HepG2 (cell line): Measurements from ENCODE around the gene SEPTIN10. TPM values are rescaled to one million over a fixed set of nuclear protein-coding genes. Genes with fewer than 3 reads are reported as not detected.

ENCODE experiments used
- ATAC-seq: fragments of 200-7000 bp; cut with Tn5 transposase; 3 replicates; pipeline ENCODE4 v1.9.1; 2020; ENCODE audit warnings: mild to moderate bottlenecking, moderate library complexity
- BruUV-seq: library from RNA; stranded (reverse); fragments of 400-500 nt; replicated peaks from 2 replicates; lab custom pipeline; 2021; lab: Mats Ljungman, UMichigan
- CTCF ChIA-PET: fragments of 300-600 bp; formaldehyde crosslinking; extraction: SDS; loops from one replicate; lab custom pipeline; 2021; ENCODE audit warnings: low total read pairs, inconsistent platforms, low intra/inter-chr PET ratio; lab: Yijun Ruan, JAX
- POLR2A ChIA-PET: fragments of 350-600 bp; sonication (Branson Sonifier 250); formaldehyde crosslinking; loops from one replicate; lab custom pipeline; 2020; ENCODE audit warnings: antibody characterized with exemption, inconsistent platforms; lab: Yijun Ruan, JAX
- DNase-seq: peaks from one replicate; pipeline ENCODE4 v3.0.0-alpha.2; 2015; ENCODE audit warnings: low spot score
- FAIRE-seq: peaks from 3 replicates; lab custom pipeline; 2011; peaks lifted over from hg19 to GRCh38; lab: Jason Lieb, UNC
- H2AFZ ChIP-seq: one replicate; pipeline ENCODE4 v1.6.1; 2011; ENCODE audit warnings: low read length, inconsistent platforms
- H3K27ac ChIP-seq: fragments of 300-600 bp; 3 replicates; pipeline ENCODE4 v1.8.0; 2011; ENCODE audit warnings: mixed run types, mild to moderate bottlenecking, mixed read lengths, low read length, inconsistent platforms; ENCODE audit not compliant: insufficient read depth; ENCODE audit errors: extremely low read length
- H3K27me3 ChIP-seq, 2 experiments: fragments of 200-600 bp in 1 of 2; 2 replicates in 1 of 2; 3 replicates in 1 of 2; pipeline versions ENCODE4 v1.6.0 to v1.8.0; 2011; ENCODE audit warnings: low read length in 2 of 2, mild to moderate bottlenecking in 2 of 2, moderate library complexity in 2 of 2, inconsistent platforms in 1 of 2; ENCODE audit not compliant: insufficient read depth in 2 of 2, control insufficient read depth in 1 of 2
- H3K36me3 ChIP-seq, 2 experiments: fragments of 200-600 bp in 1 of 2; replicated peaks in 1 of 2; 2 replicates in 1 of 2; 3 replicates in 1 of 2; pipeline versions ENCODE4 v1.5.1 to v1.8.0; 2011; ENCODE audit warnings: low read length in 2 of 2, inconsistent platforms in 1 of 2; ENCODE audit not compliant: insufficient read depth in 2 of 2, control insufficient read depth in 1 of 2
- H3K4me1 ChIP-seq: 2 replicates; pipeline ENCODE4 v1.5.1; 2012; ENCODE audit warnings: low read length, inconsistent platforms; ENCODE audit not compliant: insufficient read depth
- H3K4me2 ChIP-seq: 2 replicates; pipeline ENCODE4 v1.6.0; 2011; ENCODE audit warnings: low read depth, low read length, inconsistent platforms
- H3K4me3 ChIP-seq, 3 experiments: fragments of 200-600 bp in 1 of 3; sonication (generic), shearing (Covaris generic) in 1 of 3; replicated peaks in 1 of 3; 2 replicates each; pipeline ENCODE4 v1.5.1; 2011 to 2016; ENCODE audit warnings: low read length in 3 of 3, inconsistent platforms in 2 of 3, low read depth in 2 of 3, mild to moderate bottlenecking in 2 of 3, control low read depth in 1 of 3, mixed read lengths in 1 of 3; ENCODE audit not compliant: insufficient read depth in 1 of 3
- H3K79me2 ChIP-seq: one replicate; pipeline ENCODE4 v1.6.1; 2011; ENCODE audit warnings: low read length, inconsistent platforms; ENCODE audit not compliant: insufficient read depth
- H3K9ac ChIP-seq: 2 replicates; pipeline ENCODE4 v1.6.0; 2011; ENCODE audit warnings: mild to moderate bottlenecking, low read depth, low read length, inconsistent platforms; ENCODE audit not compliant: insufficient read depth
- H3K9me3 ChIP-seq: 2 replicates; pipeline ENCODE4 v1.5.1; 2012; ENCODE audit warnings: mild to moderate bottlenecking, low read length
- H4K20me1 ChIP-seq: 2 replicates; pipeline ENCODE4 v1.6.0; 2011; ENCODE audit warnings: inconsistent platforms, mild to moderate bottlenecking, low read length, moderate library complexity; ENCODE audit not compliant: insufficient read depth
- AHDC1 ChIP-seq: sonication (generic); formaldehyde crosslinking; IDR thresholded peaks from 2 replicates; pipeline ENCODE4 v1.5.1; 2020; ENCODE audit warnings: mild to moderate bottlenecking, missing genetic modification reagents, borderline replicate concordance
- JUNB ChIP-seq: sonication (generic); formaldehyde crosslinking; IDR thresholded peaks from 2 replicates; pipeline ENCODE4 v1.8.0; 2022; ENCODE audit warnings: missing genetic modification reagents, mild to moderate bottlenecking, borderline replicate concordance
- KDM2A ChIP-seq: sonication (generic); formaldehyde crosslinking; IDR thresholded peaks from 2 replicates; pipeline ENCODE4 v1.4.0; 2020; ENCODE audit warnings: low read depth, missing genetic modification reagents, borderline replicate concordance
- NR2F2 ChIP-seq: IDR thresholded peaks from 2 replicates; pipeline ENCODE4 v1.6.1; 2012; ENCODE audit warnings: low read depth, inconsistent platforms, borderline replicate concordance
- POLR2G ChIP-seq: fragments of 200-400 bp; formaldehyde crosslinking; IDR thresholded peaks from 2 replicates; pipeline ENCODE4 v1.6.1; 2018; ENCODE audit warnings: mild to moderate bottlenecking, low read depth, low read length, moderate library complexity
- RELA ChIP-seq: sonication (generic); formaldehyde crosslinking; IDR thresholded peaks from 2 replicates; pipeline ENCODE4 v1.4.0; 2020; ENCODE audit warnings: missing genetic modification reagents
- YEATS2 ChIP-seq: sonication (generic); formaldehyde crosslinking; IDR thresholded peaks from 2 replicates; pipeline ENCODE4 v1.4.0; 2020; ENCODE audit warnings: missing genetic modification reagents, borderline replicate concordance
- ZNF224 ChIP-seq: sonication (generic); formaldehyde crosslinking; IDR thresholded peaks from 2 replicates; pipeline ENCODE4 v1.5.0; 2020; ENCODE audit warnings: mild to moderate bottlenecking, missing genetic modification reagents
- ZNF556 ChIP-seq: sonication (generic); formaldehyde crosslinking; IDR thresholded peaks from 2 replicates; pipeline ENCODE4 v1.4.0; 2020; ENCODE audit warnings: mild to moderate bottlenecking, missing genetic modification reagents, borderline replicate concordance
- ZNF788 ChIP-seq: sonication (generic); formaldehyde crosslinking; IDR thresholded peaks from 2 replicates; pipeline ENCODE4 v1.5.0; 2020; ENCODE audit warnings: mild to moderate bottlenecking, missing genetic modification reagents, borderline replicate concordance
- WGBS: methylation state at CpG from one replicate; pipeline ENCODE4 v1.1.6; 2017; ENCODE audit warnings: low lambda C conversion rate; 5-methylcytosine and 5-hydroxymethylcytosine counted together
- in situ Hi-C: cut with HindIII; loops from 2 replicates; pipeline ENCODE4 v1.10.0; 2017; ENCODE audit warnings: low pct_unique_long_range_greater_than_20kb; ENCODE audit not compliant: extremely low pct_ligation_motif_present
- intact Hi-C: fragments of 100-400 bp; cut with micrococcal nuclease; formaldehyde crosslinking; loops from one replicate; pipeline ENCODE4 v1.10.0; 2022; ENCODE audit not compliant: unreplicated experiment
- polyA plus RNA-seq, 8 experiments: library from polyadenylated mRNA; depleted of rRNA in 3 of 8; stranded (reverse) in 7 of 8; unstranded in 1 of 8; fragments of >200 nt; fragmentation: Illumina TruSeq in 4 of 8; extraction: Trizol in 4 of 8; gene quantifications; 2 replicates each; pipeline versions ENCODE4 v1.2.1 to v1.2.3, GENCODE V29; 2011 to 2016; ENCODE audit warnings: low read depth in 4 of 8, missing spikeins in 1 of 8, mixed read lengths in 1 of 8; ENCODE audit not compliant: insufficient read depth in 1 of 8
- total RNA-seq, 5 experiments: library from RNA; depleted of rRNA; stranded (reverse); fragments of >200 nt; fragmentation: Illumina TruSeq; extraction: Trizol; gene quantifications; 2 replicates each; pipeline ENCODE4 v1.2.3, GENCODE V29; 2016; ENCODE audit warnings: low read depth in 1 of 5
- TF ChIP-seq, protein P1 (sequence below): sonication (generic); formaldehyde crosslinking; IDR thresholded peaks from 2 replicates; pipeline ENCODE4 v1.5.0; 2020; ENCODE audit warnings: missing genetic modification reagents
- TF ChIP-seq, protein P2 (sequence below): sonication (generic); formaldehyde crosslinking; IDR thresholded peaks from 2 replicates; pipeline ENCODE4 v1.5.0; 2020; ENCODE audit warnings: mild to moderate bottlenecking, missing genetic modification reagents
- TF ChIP-seq, protein P3 (sequence below): sonication (generic); formaldehyde crosslinking; IDR thresholded peaks from 2 replicates; pipeline ENCODE4 v1.4.0; 2020; ENCODE audit warnings: mild to moderate bottlenecking, missing genetic modification reagents

SEPTIN10 gene
- total and polyA plus RNA-seq, 2 of the 13 experiments (the other 11 are each of a cell fraction or from before 2014, with no cell fraction given), result 45.8 to 67.5 TPM

GRCh38 chr2:109542384-109542783 lies 71.4 kb downstream of the SEPTIN10 start (continued):
- TF ChIP-seq, protein P1, sequence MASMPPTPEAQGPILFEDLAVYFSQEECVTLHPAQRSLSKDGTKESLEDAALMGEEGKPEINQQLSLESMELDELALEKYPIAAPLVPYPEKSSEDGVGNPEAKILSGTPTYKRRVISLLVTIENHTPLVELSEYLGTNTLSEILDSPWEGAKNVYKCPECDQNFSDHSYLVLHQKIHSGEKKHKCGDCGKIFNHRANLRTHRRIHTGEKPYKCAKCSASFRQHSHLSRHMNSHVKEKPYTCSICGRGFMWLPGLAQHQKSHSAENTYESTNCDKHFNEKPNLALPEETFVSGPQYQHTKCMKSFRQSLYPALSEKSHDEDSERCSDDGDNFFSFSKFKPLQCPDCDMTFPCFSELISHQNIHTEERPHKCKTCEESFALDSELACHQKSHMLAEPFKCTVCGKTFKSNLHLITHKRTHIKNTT (CRISPR knock-in tag), result no peak

DNA sequence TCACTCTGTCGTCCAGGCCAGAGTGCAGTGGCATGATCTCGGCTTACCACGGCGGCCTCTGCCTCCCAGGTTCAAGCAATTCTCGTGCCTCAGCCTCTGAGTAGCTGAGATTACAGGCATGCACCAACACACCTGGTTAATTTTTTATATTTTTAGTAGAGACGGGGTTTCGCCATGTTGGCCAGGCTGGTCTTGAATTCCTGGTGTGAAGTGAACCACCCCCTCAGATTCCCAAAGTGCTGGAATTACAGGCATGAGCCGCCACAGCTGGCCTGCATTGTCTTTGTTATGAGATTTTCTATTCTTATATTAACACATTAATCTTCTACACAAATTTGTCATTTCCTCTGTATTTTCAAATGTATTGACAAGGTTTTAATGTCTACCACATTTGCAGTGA lies 75.2 kb downstream of the SEPTIN10 start:
- Histone ChIP-seq H3K4me3 (no peak overlapping the region), H3K27ac (no peak overlapping the region), H3K9me3 (no peaks in the 10 kb centered on the region), H3K79me2 (no peaks in the 10 kb centered on the region), H3K4me1 (peaks cover 39% of the 10 kb centered on the region), H3K36me3 (peaks cover 3% of the 10 kb centered on the region in 2 experiments; a peak in 2 of 5 replicates), H3K27me3 (peaks cover 3 to 8% of the 10 kb centered on the region in 2 experiments; a peak in 2 of 5 replicates), H3K4me2 (no peak overlapping the region), H4K20me1 (no peaks in the 10 kb centered on the region), H3K9ac (no peak overlapping the region), H2AFZ (no peak overlapping the region)
- FAIRE-seq (no peak), ATAC-seq (peak; percentile 26), DNase-seq (no peak)
- in situ Hi-C loops, result no loop called here
- ChIA-PET POLR2A (interaction anchor here (1.2 kb wide), 1 partner anchor 152 kb away, joined by 4 read pairs; no protein-coding TSS in a partner anchor), CTCF (no interaction called here)
- no TSS peak for BruUV-seq
- intact Hi-C loops, result no loop called here
- WGBS, result 45% methylated on average over 8 of the region's 8 CpGs
- TF ChIP-seq YEATS2 (CRISPR knock-in tag) (no peak), RELA (CRISPR knock-in tag) (no peak), ZNF788 (CRISPR knock-in tag) (no peak), NR2F2 (no peak), ZNF556 (no peak), POLR2G (0 out of 2 replicates have a peak, but pooled peaks have one; percentile 11), KDM2A (peak; percentile 35; the same call in 1 of the 2 replicates), ZNF224 (CRISPR knock-in tag) (no peak), AHDC1 (CRISPR knock-in tag) (no peak), JUNB (CRISPR knock-in tag) (no peak)
- TF ChIP-seq, protein P2, sequence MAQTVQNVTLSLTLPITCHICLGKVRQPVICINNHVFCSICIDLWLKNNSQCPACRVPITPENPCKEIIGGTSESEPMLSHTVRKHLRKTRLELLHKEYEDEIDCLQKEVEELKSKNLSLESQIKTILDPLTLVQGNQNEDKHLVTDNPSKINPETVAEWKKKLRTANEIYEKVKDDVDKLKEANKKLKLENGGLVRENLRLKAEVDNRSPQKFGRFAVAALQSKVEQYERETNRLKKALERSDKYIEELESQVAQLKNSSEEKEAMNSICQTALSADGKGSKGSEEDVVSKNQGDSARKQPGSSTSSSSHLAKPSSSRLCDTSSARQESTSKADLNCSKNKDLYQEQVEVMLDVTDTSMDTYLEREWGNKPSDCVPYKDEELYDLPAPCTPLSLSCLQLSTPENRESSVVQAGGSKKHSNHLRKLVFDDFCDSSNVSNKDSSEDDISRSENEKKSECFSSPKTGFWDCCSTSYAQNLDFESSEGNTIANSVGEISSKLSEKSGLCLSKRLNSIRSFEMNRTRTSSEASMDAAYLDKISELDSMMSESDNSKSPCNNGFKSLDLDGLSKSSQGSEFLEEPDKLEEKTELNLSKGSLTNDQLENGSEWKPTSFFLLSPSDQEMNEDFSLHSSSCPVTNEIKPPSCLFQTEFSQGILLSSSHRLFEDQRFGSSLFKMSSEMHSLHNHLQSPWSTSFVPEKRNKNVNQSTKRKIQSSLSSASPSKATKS (CRISPR knock-in tag), result no peak
- TF ChIP-seq, protein P3, sequence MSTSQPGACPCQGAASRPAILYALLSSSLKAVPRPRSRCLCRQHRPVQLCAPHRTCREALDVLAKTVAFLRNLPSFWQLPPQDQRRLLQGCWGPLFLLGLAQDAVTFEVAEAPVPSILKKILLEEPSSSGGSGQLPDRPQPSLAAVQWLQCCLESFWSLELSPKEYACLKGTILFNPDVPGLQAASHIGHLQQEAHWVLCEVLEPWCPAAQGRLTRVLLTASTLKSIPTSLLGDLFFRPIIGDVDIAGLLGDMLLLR (CRISPR knock-in tag), result no peak
